Esophagus mucosa (tissue), 1 donor: ENCODE measurements around the gene SPRY1. TPM values are rescaled to one million over a fixed set of nuclear protein-coding genes. Genes with fewer than 3 reads are reported as not detected.

Source experiments
- ATAC-seq: fragments of 200-7000 bp; cut with Tn5 transposase; one replicate; pipeline ENCODE4 v1.9.1; 2020
- total RNA-seq: library from RNA; stranded (reverse); gene quantifications from one replicate; pipeline ENCODE4 v1.2.4, GENCODE V29; 2023
- donor health status: DM: yes; HTN: yes; CAD: no.

The SPRY1 gene
- total RNA-seq, 1 donor from 2014 or later: 16.0 TPM

- ATAC-seq: no peak
Measured at GRCh38 chr4:123411514-123411913, 14.9 kb downstream of the SPRY1 start.

GRCh38 chr4:123412091-123412505 is 15.5 kb downstream of the SPRY1 start:
- ATAC-seq: no peak

GRCh38 chr4:123412700-123413512 is 16.3 kb downstream of the SPRY1 start:
- ATAC-seq: no peak

GRCh38 chr4:123415576-123415975 is 19.0 kb downstream of the SPRY1 start:
- ATAC-seq: no peak

GRCh38 chr4:123415977-123416376 is 19.4 kb downstream of the SPRY1 start:
- no peak for ATAC-seq

GRCh38 chr4:123417813-123418212 is 21.2 kb downstream of the SPRY1 start:
- no peak for ATAC-seq

- peak; percentile 36 for ATAC-seq
Measured at GRCh38 chr4:123418351-123418931, 21.8 kb downstream of the SPRY1 start.

GRCh38 chr4:123419885-123420755 is 23.5 kb downstream of the SPRY1 start:
- no peak for ATAC-seq

GRCh38 chr4:123421227-123421936 is 24.8 kb downstream of the SPRY1 start:
- ATAC-seq: no peak

GRCh38 chr4:123421937-123422781 is 25.6 kb downstream of the SPRY1 start:
- ATAC-seq: no peak

- ATAC-seq: no peak
Measured at GRCh38 chr4:123423819-123424218, 27.2 kb downstream of the SPRY1 start.

- no peak for ATAC-seq
Measured at GRCh38 chr4:123427951-123428350, 31.4 kb downstream of the SPRY1 start.

GRCh38 chr4:123430031-123430430 is 33.4 kb downstream of the SPRY1 start:
- no peak for ATAC-seq

GRCh38 chr4:123430501-123430900 is 33.9 kb downstream of the SPRY1 start:
- ATAC-seq: no peak

GRCh38 chr4:123433573-123433972 is 37.0 kb downstream of the SPRY1 start:
- ATAC-seq: no peak

- ATAC-seq: no peak
Measured at GRCh38 chr4:123433976-123434375, 37.4 kb downstream of the SPRY1 start.

GRCh38 chr4:123435246-123436113 is 38.9 kb downstream of the SPRY1 start:
- ATAC-seq: no peak

GRCh38 chr4:123438031-123438430 is 41.4 kb downstream of the SPRY1 start:
- no peak for ATAC-seq

- no peak for ATAC-seq
Measured at GRCh38 chr4:123443401-123444289, 47.0 kb downstream of the SPRY1 start.
